Effector memory CD4-positive, alpha-beta T cell (primary cell): Measurements from ENCODE around the gene RPRD1B.

Experiments
- DNase-seq, 3 donors: peaks; one replicate each; pipeline ENCODE4 v3.0.0-alpha.2; 2020
- H3K27ac ChIP-seq: 2 replicates; pipeline ENCODE4 v1.7.0; 2013; ENCODE audit warnings: mild to moderate bottlenecking, low read length, moderate library complexity; ENCODE audit not compliant: insufficient read depth, poor library complexity, severe bottlenecking
- H3K27me3 ChIP-seq: replicated peaks from 2 replicates; pipeline ENCODE4 v1.7.0; 2013; ENCODE audit warnings: mild to moderate bottlenecking, low read length; ENCODE audit not compliant: insufficient read depth, control insufficient read depth, poor library complexity, severe bottlenecking
- H3K36me3 ChIP-seq: 2 replicates; pipeline ENCODE4 v1.7.0; 2013; ENCODE audit warnings: mild to moderate bottlenecking, low read length, moderate library complexity; ENCODE audit not compliant: control insufficient read depth, insufficient read depth
- H3K4me1 ChIP-seq: 2 replicates; pipeline ENCODE4 v1.7.0; 2013; ENCODE audit warnings: low read length, mild to moderate bottlenecking; ENCODE audit not compliant: control insufficient read depth, insufficient read depth, poor library complexity, severe bottlenecking
- H3K4me3 ChIP-seq: 2 replicates; pipeline ENCODE4 v1.7.0; 2013; ENCODE audit warnings: low read length, low read depth, mild to moderate bottlenecking; ENCODE audit not compliant: insufficient read depth, poor library complexity, severe bottlenecking
- H3K9me3 ChIP-seq: 2 replicates; pipeline ENCODE4 v1.7.0; 2013; ENCODE audit warnings: mild to moderate bottlenecking, low read length, moderate library complexity; ENCODE audit not compliant: control insufficient read depth

RPRD1B gene

DNA sequence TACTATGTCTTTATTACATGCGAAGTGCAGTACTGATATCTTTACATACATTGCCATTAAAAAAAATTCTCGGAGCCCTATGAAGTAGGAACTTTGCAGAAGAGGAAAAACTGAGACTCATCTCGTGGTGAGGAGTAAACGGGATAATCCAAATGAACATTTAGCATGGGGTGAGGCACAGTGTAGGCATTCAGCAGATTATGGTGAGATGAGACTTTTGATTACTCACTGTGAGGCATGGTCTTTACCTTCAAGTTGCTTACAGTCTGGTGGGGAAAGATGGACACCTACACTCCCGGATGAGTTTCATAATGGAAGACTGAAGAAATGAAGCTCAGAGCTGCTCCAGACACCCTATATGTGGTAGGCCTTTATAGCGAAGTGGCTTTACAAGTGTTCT lies 1.4 kb downstream of the RPRD1B start:
- DNase-seq = no peak
- H3K27ac ChIP-seq = no peak overlapping the region
- H3K9me3 ChIP-seq = no peaks in the 10 kb centered on the region
- no peaks in the 10 kb centered on the region for H3K27me3 ChIP-seq
- H3K4me1 ChIP-seq = peaks cover 30% of the 10 kb centered on the region
- H3K4me3 ChIP-seq = peak overlapping the region; percentile 0
- no peaks in the 10 kb centered on the region for H3K36me3 ChIP-seq

DNA sequence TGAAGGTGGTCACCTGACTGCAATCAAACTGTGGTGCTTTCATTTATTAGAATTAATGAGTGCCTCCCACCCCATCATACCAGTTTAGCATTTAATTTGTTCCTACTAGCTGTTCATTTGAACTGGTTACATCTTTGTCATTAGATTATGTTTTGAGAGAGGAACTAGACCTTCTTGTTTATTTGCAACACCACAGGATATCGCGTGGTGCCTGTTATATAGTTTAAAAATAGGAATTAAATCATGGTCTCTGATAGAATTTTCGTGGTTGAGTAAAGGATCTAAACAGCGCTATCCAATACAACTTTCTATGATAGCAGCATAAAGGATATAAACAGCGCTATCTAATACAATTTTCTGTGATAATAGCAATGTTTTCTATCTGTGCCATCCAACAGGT lies 2.8 kb downstream of the RPRD1B start:
- DNase-seq = no peak
- Histone ChIP-seq H3K27ac (no peak overlapping the region), H3K9me3 (no peaks in the 10 kb centered on the region), H3K4me1 (peaks cover 30% of the 10 kb centered on the region), H3K4me3 (no peak overlapping the region), H3K27me3 (no peaks in the 10 kb centered on the region), H3K36me3 (peaks cover 6% of the 10 kb centered on the region)

DNA sequence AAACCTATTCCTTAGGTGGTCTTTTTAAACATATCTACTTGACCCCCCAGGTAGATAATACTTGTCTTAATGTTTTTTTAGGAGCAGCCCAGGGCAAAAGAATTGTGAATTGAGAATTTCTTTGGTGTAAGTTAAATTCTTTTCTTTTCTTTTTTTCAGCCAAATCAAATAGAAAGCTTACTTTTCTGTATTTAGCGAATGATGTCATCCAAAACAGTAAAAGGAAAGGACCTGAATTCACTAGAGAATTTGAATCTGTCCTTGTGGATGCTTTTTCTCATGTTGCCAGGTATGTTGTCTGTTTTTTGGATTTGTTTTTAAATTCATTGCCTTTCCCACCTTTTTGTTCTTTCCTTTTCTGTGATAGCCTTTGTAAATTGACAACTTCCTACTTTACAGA lies 6.7 kb downstream of the RPRD1B start:
- DNase-seq = no peak
- H3K4me3 ChIP-seq = no peak overlapping the region
- peaks cover 27% of the 10 kb centered on the region for H3K36me3 ChIP-seq
- no peak overlapping the region for H3K27ac ChIP-seq
- peaks cover 13% of the 10 kb centered on the region for H3K4me1 ChIP-seq
- no peaks in the 10 kb centered on the region for H3K27me3 ChIP-seq
- no peaks in the 10 kb centered on the region for H3K9me3 ChIP-seq

GRCh38 chr20:38043512-38044300 lies 10.2 kb downstream of the RPRD1B start:
- no peaks in the 10 kb centered on the region for H3K4me1 ChIP-seq
- H3K36me3 ChIP-seq = peaks cover 34% of the 10 kb centered on the region
- H3K27ac ChIP-seq = no peak overlapping the region
- H3K9me3 ChIP-seq = no peaks in the 10 kb centered on the region
- no peaks in the 10 kb centered on the region for H3K27me3 ChIP-seq
- DNase-seq = no peak
- no peak overlapping the region for H3K4me3 ChIP-seq

- no peak overlapping the region for H3K4me3 ChIP-seq
- H3K27ac ChIP-seq = no peak overlapping the region
- peaks cover 34% of the 10 kb centered on the region for H3K36me3 ChIP-seq
- no peaks in the 10 kb centered on the region for H3K27me3 ChIP-seq
- no peaks in the 10 kb centered on the region for H3K4me1 ChIP-seq
- H3K9me3 ChIP-seq = no peaks in the 10 kb centered on the region
- DNase-seq = no peak
Observed at GRCh38 chr20:38044685-38045084, 11.1 kb downstream of the RPRD1B start.

GRCh38 chr20:38046572-38046971 lies 13.0 kb downstream of the RPRD1B start:
- Histone ChIP-seq H3K27ac (no peak overlapping the region), H3K9me3 (no peaks in the 10 kb centered on the region), H3K4me1 (no peaks in the 10 kb centered on the region), H3K36me3 (peaks cover 31% of the 10 kb centered on the region), H3K27me3 (no peaks in the 10 kb centered on the region), H3K4me3 (no peak overlapping the region)
- DNase-seq = no peak

- DNase-seq = no peak
- H3K36me3 ChIP-seq = peaks cover 17% of the 10 kb centered on the region
- H3K27ac ChIP-seq = no peak overlapping the region
- no peaks in the 10 kb centered on the region for H3K4me1 ChIP-seq
- H3K27me3 ChIP-seq = no peaks in the 10 kb centered on the region
- H3K9me3 ChIP-seq = no peaks in the 10 kb centered on the region
- H3K4me3 ChIP-seq = no peak overlapping the region
Observed at GRCh38 chr20:38049800-38050199, 16.3 kb downstream of the RPRD1B start.

DNA sequence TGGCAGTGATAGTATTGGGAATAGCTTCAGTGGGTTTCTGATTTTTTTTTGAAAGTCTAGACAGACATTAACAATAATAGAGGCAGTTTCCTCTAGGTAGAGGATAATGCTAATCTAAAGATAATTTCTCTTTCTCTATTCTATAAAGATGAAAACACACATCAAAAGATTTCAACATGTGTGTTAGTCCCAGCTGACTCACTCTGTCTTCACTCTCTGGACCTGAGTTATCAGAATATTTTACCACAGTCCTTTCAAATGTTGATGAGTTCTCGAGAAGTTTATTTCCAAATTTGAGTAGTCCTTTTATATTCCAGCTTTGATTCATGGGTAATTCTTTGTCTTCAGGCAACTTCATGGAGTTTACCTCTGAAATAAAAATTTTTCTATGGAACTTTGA lies 17.1 kb downstream of the RPRD1B start:
- H3K4me3 ChIP-seq = no peak overlapping the region
- peaks cover 17% of the 10 kb centered on the region for H3K36me3 ChIP-seq
- H3K9me3 ChIP-seq = no peaks in the 10 kb centered on the region
- H3K27me3 ChIP-seq = no peaks in the 10 kb centered on the region
- DNase-seq = no peak
- H3K27ac ChIP-seq = no peak overlapping the region
- H3K4me1 ChIP-seq = no peaks in the 10 kb centered on the region

- Histone ChIP-seq H3K4me3 (no peak overlapping the region), H3K27me3 (no peaks in the 10 kb centered on the region), H3K4me1 (no peaks in the 10 kb centered on the region), H3K36me3 (peaks cover 17% of the 10 kb centered on the region), H3K27ac (no peak overlapping the region), H3K9me3 (no peaks in the 10 kb centered on the region)
- no peak for DNase-seq
Observed at GRCh38 chr20:38052870-38053269, 19.3 kb downstream of the RPRD1B start.

DNA sequence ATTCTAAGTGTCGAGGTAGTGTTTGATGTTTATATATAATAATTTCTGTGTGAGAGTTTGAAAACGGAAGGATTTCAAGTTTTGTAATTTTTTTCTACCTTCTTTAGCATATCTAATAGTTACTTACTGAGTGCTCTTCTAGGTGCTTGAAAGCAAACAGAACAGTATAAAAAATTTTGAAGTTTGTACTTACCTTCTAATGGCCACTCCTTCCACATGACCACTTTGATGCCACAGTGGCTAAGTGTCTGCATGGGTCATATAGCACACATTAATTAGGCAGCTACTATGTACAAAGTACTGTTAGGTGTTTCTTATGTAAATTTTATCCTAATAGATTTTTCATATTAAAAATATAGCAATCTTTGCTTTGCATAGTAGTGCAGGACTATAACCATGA lies 21.1 kb downstream of the RPRD1B start:
- Histone ChIP-seq H3K4me1 (no peaks in the 10 kb centered on the region), H3K36me3 (peaks cover 29% of the 10 kb centered on the region)

More for the DNA sequence above, 21.1 kb downstream of the RPRD1B start:
- Histone ChIP-seq H3K27me3 (no peaks in the 10 kb centered on the region), H3K27ac (no peak overlapping the region), H3K4me3 (no peak overlapping the region), H3K9me3 (no peaks in the 10 kb centered on the region)
- DNase-seq = no peak
